ENCODE results near the gene GGPS1.

DNA sequence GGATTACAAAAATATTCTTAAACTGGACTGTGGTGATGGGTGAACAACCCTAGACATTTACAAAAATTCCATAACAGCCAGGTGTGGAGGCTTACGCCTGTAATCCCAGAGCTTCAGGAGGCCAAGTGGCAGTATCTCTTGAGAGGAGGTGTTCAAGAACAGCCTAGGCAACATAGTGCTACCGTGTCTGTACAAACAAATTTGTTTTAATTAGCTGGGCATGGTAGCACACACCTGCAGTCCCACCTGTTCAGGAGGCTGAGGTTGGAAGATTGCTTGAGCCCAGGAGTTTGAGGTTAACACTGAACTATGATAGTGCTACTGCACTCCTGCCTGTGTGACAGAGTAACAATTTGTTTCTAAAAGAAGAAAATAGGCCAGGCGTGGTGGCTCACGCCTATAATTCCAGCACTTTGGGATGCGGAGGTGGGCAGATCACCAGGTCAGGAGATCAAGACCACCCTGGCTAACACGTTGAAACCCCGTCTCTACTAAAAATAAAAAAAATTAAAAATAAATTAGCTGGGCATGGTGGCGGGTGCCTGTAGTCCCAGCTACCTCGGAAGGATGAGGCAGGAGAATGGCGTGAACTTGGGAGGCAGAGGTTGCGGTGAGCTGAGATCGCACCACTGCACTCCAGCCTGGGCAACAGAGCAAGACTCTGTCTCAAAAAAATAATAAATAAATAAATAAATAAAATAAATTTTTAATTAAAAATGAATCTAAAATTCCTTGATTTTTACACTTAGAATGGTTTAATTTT lies 37.4 kb upstream of the GGPS1 start:
- TF ChIP-seq YY1 (IDR thresholded peaks at IDR 0.05) (no peak), EGR1 (IDR thresholded peaks at IDR 0.05; ENCODE audit: low read depth in 2 of 2) (no peak), GABPA (IDR thresholded peaks at IDR 0.05 in 1 of 2, conservative IDR thresholded peaks at IDR 0.05 in 1 of 2) (no peak), TAF1 (conservative IDR thresholded peaks at IDR 0.05) (no peak), RAD21 (IDR thresholded peaks at IDR 0.05) (no peak), SP1 (IDR thresholded peaks at IDR 0.05) (no peak)
- TF ChIP-seq, protein P1, sequence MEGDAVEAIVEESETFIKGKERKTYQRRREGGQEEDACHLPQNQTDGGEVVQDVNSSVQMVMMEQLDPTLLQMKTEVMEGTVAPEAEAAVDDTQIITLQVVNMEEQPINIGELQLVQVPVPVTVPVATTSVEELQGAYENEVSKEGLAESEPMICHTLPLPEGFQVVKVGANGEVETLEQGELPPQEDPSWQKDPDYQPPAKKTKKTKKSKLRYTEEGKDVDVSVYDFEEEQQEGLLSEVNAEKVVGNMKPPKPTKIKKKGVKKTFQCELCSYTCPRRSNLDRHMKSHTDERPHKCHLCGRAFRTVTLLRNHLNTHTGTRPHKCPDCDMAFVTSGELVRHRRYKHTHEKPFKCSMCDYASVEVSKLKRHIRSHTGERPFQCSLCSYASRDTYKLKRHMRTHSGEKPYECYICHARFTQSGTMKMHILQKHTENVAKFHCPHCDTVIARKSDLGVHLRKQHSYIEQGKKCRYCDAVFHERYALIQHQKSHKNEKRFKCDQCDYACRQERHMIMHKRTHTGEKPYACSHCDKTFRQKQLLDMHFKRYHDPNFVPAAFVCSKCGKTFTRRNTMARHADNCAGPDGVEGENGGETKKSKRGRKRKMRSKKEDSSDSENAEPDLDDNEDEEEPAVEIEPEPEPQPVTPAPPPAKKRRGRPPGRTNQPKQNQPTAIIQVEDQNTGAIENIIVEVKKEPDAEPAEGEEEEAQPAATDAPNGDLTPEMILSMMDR (IDR thresholded peaks at IDR 0.05; ENCODE audit: low read depth, low read length, missing input control): no peak
- TF ChIP-seq, protein P2, sequence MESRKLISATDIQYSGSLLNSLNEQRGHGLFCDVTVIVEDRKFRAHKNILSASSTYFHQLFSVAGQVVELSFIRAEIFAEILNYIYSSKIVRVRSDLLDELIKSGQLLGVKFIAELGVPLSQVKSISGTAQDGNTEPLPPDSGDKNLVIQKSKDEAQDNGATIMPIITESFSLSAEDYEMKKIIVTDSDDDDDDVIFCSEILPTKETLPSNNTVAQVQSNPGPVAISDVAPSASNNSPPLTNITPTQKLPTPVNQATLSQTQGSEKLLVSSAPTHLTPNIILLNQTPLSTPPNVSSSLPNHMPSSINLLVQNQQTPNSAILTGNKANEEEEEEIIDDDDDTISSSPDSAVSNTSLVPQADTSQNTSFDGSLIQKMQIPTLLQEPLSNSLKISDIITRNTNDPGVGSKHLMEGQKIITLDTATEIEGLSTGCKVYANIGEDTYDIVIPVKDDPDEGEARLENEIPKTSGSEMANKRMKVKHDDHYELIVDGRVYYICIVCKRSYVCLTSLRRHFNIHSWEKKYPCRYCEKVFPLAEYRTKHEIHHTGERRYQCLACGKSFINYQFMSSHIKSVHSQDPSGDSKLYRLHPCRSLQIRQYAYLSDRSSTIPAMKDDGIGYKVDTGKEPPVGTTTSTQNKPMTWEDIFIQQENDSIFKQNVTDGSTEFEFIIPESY (IDR thresholded peaks at IDR 0.05): no peak
- TF ChIP-seq, protein P3, sequence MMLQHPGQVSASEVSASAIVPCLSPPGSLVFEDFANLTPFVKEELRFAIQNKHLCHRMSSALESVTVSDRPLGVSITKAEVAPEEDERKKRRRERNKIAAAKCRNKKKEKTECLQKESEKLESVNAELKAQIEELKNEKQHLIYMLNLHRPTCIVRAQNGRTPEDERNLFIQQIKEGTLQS (IDR thresholded peaks at IDR 0.05): no peak
- TF ChIP-seq, protein P4, sequence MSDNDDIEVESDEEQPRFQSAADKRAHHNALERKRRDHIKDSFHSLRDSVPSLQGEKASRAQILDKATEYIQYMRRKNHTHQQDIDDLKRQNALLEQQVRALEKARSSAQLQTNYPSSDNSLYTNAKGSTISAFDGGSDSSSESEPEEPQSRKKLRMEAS (IDR thresholded peaks at IDR 0.05): no peak
- TF ChIP-seq, protein P5, sequence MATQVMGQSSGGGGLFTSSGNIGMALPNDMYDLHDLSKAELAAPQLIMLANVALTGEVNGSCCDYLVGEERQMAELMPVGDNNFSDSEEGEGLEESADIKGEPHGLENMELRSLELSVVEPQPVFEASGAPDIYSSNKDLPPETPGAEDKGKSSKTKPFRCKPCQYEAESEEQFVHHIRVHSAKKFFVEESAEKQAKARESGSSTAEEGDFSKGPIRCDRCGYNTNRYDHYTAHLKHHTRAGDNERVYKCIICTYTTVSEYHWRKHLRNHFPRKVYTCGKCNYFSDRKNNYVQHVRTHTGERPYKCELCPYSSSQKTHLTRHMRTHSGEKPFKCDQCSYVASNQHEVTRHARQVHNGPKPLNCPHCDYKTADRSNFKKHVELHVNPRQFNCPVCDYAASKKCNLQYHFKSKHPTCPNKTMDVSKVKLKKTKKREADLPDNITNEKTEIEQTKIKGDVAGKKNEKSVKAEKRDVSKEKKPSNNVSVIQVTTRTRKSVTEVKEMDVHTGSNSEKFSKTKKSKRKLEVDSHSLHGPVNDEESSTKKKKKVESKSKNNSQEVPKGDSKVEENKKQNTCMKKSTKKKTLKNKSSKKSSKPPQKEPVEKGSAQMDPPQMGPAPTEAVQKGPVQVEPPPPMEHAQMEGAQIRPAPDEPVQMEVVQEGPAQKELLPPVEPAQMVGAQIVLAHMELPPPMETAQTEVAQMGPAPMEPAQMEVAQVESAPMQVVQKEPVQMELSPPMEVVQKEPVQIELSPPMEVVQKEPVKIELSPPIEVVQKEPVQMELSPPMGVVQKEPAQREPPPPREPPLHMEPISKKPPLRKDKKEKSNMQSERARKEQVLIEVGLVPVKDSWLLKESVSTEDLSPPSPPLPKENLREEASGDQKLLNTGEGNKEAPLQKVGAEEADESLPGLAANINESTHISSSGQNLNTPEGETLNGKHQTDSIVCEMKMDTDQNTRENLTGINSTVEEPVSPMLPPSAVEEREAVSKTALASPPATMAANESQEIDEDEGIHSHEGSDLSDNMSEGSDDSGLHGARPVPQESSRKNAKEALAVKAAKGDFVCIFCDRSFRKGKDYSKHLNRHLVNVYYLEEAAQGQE (IDR thresholded peaks at IDR 0.05): no peak

Data from liver (tissue), 3 donors.